Activated naive CD8-positive, alpha-beta T cell (primary cell): Measurements from ENCODE around the gene SLC35A2.

Experiments used
- H3K27ac Mint-ChIP-seq: one replicate; pipeline ENCODE4 v1.8.0; 2021; ENCODE audit warnings: mixed read lengths
- H3K27me3 Mint-ChIP-seq: one replicate; pipeline ENCODE4 v1.8.0; 2021; ENCODE audit warnings: mixed read lengths
- H3K36me3 Mint-ChIP-seq: one replicate; pipeline ENCODE4 v1.8.0; 2021; ENCODE audit warnings: mixed read lengths
- H3K4me1 Mint-ChIP-seq: one replicate; pipeline ENCODE4 v1.8.0; 2021; ENCODE audit warnings: low read depth, mixed read lengths
- H3K4me3 Mint-ChIP-seq: one replicate; pipeline ENCODE4 v1.8.0; 2021; ENCODE audit warnings: mild to moderate bottlenecking, mixed read lengths
- H3K9me3 Mint-ChIP-seq: one replicate; pipeline ENCODE4 v1.8.0; 2021; ENCODE audit warnings: low read depth, mixed read lengths

SLC35A2 gene

GRCh38 chrX:48937054-48937907 lies 25.8 kb upstream of the SLC35A2 start:
- H3K27me3 Mint-ChIP-seq: no peaks in the 10 kb centered on the region
- H3K4me3 Mint-ChIP-seq: peak overlapping the region; percentile 87
- H3K9me3 Mint-ChIP-seq: no peaks in the 10 kb centered on the region
- peaks cover 15% of the 10 kb centered on the region for H3K36me3 Mint-ChIP-seq
- H3K27ac Mint-ChIP-seq: peak overlapping the region; percentile 98
- peaks cover 79% of the 10 kb centered on the region for H3K4me1 Mint-ChIP-seq

DNA sequence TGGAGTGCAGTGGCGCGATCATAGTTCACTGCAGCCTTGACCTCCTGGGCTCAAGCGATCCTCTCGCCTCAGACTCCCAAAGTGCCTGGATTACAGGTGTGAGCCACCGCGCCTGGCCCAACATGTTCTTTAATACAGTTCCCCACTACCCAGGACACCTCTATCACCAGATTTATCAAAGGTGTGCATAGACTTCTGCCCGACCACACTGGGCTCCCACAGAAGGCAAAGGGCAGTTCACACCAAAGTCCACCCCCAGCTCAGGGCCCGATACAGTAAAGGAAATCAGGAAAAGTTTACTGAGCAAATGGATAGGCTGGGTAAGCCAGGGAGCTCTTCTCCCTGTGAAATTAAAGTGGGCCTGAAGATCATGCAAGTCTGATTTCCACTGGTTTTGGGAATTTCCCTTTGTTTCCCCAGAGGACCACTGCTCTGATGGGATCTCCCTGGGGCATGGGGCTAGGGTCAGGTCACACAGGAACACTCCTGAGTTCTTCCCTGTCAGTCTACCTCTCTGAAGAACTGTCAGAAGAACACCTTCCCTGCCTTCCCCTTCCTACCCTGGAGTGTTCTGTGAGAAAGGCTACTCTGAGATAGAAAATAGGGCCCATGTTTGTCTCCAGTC lies 25.1 kb upstream of the SLC35A2 start:
- Mint-ChIP-seq H3K27me3 (no peaks in the 10 kb centered on the region), H3K9me3 (no peaks in the 10 kb centered on the region), H3K27ac (peak overlapping the region; percentile 98), H3K36me3 (peaks cover 13% of the 10 kb centered on the region), H3K4me1 (peaks cover 72% of the 10 kb centered on the region), H3K4me3 (peak overlapping the region; percentile 87)

DNA sequence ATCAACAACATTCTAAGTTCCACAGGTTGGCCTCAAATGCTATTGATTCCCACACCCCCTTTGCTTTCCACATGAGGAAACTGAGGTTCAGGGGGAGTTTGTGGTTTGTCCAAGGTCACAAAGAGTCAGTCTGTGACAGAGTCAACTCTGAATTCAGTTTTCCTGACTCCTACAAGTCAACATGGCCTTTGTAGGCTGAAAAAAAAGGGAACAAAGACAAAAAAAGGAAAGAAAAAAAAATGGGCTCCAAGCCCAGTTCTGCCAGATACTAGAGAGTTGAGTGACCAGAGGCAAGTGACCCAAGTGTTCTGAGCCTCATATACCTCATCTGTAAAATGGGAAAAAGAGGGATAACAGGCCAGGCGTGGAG lies 23.8 kb upstream of the SLC35A2 start:
- Mint-ChIP-seq H3K27me3 (no peaks in the 10 kb centered on the region), H3K27ac (peak overlapping the region; percentile 98), H3K4me1 (peaks cover 66% of the 10 kb centered on the region), H3K4me3 (peak overlapping the region; percentile 58), H3K9me3 (no peaks in the 10 kb centered on the region), H3K36me3 (peaks cover 12% of the 10 kb centered on the region)

GRCh38 chrX:48934581-48935300 lies 23.3 kb upstream of the SLC35A2 start:
- Mint-ChIP-seq H3K4me1 (peaks cover 63% of the 10 kb centered on the region), H3K36me3 (peaks cover 15% of the 10 kb centered on the region), H3K27ac (peak overlapping the region; percentile 98), H3K27me3 (no peaks in the 10 kb centered on the region), H3K9me3 (no peaks in the 10 kb centered on the region), H3K4me3 (peak overlapping the region; percentile 58)

GRCh38 chrX:48933757-48934156 lies 22.3 kb upstream of the SLC35A2 start:
- peaks cover 53% of the 10 kb centered on the region for H3K4me1 Mint-ChIP-seq

DNA sequence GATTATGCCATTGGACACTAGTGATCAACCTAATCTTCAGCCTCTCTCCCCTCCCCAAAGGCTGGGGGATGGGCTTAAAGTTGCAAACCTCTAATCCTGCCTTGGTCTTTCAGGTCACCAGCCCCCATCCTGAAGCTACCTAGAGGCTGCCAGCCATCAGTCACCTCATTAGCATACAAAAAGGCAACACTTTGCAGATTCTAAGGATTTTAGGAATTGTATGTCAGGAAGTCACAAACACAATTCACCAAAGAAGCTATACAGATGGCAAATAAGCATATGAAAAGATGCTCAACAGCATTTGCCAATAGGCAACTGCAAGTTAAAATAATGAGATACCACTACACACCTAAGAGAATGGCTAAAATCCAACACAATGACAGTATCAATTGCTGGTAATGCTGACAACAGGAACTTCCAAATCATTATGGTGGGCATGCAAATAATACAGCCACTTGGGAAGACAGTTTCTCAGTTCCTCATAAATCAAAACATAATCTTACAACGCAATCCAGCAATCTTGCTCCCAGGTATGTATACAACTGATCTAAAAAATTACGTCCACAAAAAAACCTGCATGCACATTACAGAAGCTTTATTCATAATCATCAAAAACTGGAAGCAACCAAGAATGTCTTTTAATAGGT lies 16.4 kb upstream of the SLC35A2 start:
- Mint-ChIP-seq H3K27me3 (no peaks in the 10 kb centered on the region), H3K36me3 (peaks cover 6% of the 10 kb centered on the region), H3K27ac (peak overlapping the region; percentile 50), H3K9me3 (no peaks in the 10 kb centered on the region), H3K4me3 (no peak overlapping the region), H3K4me1 (peaks cover 27% of the 10 kb centered on the region)

More at GRCh38 chrX:48933757-48934156, 22.3 kb upstream of the SLC35A2 start:
- Mint-ChIP-seq H3K27me3 (no peaks in the 10 kb centered on the region), H3K27ac (peak overlapping the region; percentile 98), H3K9me3 (no peaks in the 10 kb centered on the region), H3K36me3 (peaks cover 15% of the 10 kb centered on the region), H3K4me3 (peak overlapping the region; percentile 51)

DNA sequence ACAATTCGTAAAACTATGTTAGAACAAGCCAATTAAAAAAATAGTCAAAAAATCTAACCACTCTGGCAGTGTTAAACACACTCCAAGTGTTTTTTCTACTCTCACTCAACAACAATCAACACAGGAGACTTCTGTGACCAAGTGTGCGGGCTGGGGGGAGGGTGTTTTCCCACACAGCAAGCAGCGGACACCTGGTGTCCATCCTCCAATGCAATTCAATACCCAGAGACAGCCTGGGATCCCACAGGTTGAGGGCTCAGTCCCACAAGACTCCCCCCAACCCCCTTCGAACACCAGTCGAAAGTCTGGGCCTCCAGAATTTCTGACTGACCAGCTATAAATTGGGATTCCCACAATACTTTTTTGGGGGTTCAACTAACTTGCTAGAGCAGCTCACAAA lies 15.7 kb upstream of the SLC35A2 start:
- H3K4me1 Mint-ChIP-seq: peaks cover 30% of the 10 kb centered on the region
- H3K36me3 Mint-ChIP-seq: peaks cover 5% of the 10 kb centered on the region
- no peak overlapping the region for H3K4me3 Mint-ChIP-seq
- peak overlapping the region; percentile 1 for H3K27ac Mint-ChIP-seq
- H3K9me3 Mint-ChIP-seq: no peaks in the 10 kb centered on the region
- H3K27me3 Mint-ChIP-seq: no peaks in the 10 kb centered on the region

GRCh38 chrX:48924270-48924669 lies 12.8 kb upstream of the SLC35A2 start:
- Mint-ChIP-seq H3K9me3 (no peaks in the 10 kb centered on the region), H3K27me3 (no peaks in the 10 kb centered on the region), H3K4me3 (peak overlapping the region; percentile 15), H3K4me1 (peaks cover 48% of the 10 kb centered on the region), H3K36me3 (peaks cover 3% of the 10 kb centered on the region), H3K27ac (peak overlapping the region; percentile 86)

DNA sequence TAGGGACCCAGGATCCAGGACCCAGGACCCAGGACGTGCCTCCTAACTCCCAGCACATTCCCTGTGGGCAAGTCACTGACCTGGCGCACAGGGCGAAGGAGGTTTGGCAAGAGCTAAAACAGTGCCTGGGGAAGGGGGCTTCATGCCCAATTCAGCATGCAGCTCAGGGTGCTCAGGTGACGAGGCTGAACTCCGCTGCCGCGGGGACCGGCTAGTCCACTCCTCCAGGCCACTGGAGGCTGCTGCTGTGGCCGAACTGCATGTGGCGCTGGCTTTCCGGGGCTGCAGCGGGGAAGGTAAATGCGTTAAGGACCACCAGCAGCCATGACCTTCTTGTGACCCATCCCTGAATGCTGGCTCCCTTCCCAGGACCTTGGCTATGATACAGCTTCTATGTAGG lies 12.3 kb upstream of the SLC35A2 start:
- H3K36me3 Mint-ChIP-seq: peaks cover 3% of the 10 kb centered on the region
- H3K27me3 Mint-ChIP-seq: no peaks in the 10 kb centered on the region
- H3K4me1 Mint-ChIP-seq: peaks cover 50% of the 10 kb centered on the region
- H3K27ac Mint-ChIP-seq: peak overlapping the region; percentile 87
- H3K4me3 Mint-ChIP-seq: peak overlapping the region; percentile 15
- no peaks in the 10 kb centered on the region for H3K9me3 Mint-ChIP-seq

- Mint-ChIP-seq H3K27ac (peak overlapping the region; percentile 99), H3K4me3 (peak overlapping the region; percentile 97), H3K36me3 (peaks cover 5% of the 10 kb centered on the region), H3K9me3 (no peaks in the 10 kb centered on the region), H3K27me3 (no peaks in the 10 kb centered on the region), H3K4me1 (peaks cover 50% of the 10 kb centered on the region)
Observed at GRCh38 chrX:48920718-48921104, 9.3 kb upstream of the SLC35A2 start.

DNA sequence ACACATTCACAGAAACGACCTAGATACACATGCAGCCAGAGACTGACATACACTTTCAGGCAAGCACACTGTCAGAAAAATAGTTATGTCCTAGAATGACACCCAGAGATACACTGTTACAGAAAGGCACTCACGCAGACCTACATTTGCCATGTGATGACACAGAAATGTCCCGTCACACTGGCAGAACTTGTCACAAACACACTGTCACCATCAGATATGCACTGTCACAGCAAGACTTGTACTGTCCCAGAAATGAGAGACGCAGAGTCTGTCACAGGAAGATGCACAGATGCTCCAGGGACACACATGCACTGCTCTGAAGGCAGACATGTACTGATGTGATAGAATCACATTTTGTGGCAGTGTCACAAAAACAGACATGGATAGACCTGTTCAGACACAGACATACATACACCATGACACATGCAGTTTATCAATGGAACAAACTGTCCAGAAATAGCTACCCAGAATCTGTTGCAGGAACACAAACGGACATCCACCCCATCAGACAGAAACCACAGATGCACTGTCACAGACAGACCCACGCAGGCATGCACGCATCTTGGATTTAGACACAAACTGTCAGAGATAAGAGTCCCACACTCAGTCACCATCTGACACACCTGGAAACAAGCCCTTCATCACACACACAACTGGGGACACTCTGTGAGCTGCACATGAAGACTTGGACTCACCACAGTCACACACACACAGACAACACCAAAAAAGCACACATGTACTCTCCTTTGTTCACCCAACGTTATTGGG lies 8.7 kb upstream of the SLC35A2 start:
- H3K4me1 Mint-ChIP-seq: peaks cover 47% of the 10 kb centered on the region
- peaks cover 2% of the 10 kb centered on the region for H3K36me3 Mint-ChIP-seq
- no peaks in the 10 kb centered on the region for H3K9me3 Mint-ChIP-seq
- peak overlapping the region; percentile 97 for H3K4me3 Mint-ChIP-seq
- no peaks in the 10 kb centered on the region for H3K27me3 Mint-ChIP-seq
- H3K27ac Mint-ChIP-seq: peak overlapping the region; percentile 99

DNA sequence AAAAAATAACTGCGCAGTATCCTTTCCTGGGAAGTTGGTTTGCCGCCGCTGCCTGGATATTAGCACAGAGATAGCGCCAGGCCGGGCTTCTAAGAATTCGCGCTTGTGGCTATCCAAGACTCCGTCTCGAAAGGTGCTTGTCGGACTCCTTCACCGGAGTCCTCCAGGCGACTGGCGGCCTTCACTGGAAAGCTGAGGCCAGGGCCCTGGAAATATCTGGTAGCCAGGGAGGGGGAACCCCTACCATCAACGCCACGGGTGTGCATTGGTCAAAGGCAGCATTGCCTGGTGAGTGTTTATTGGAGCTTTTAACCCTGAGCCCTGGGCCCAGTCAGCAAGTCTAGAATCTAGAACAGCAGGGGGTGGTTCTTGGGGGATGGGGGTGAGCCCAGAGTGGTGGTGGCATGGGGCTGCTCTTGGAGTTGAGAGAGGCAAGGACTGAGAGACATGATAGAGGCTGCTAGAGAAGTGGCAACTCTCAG lies 8.0 kb upstream of the SLC35A2 start:
- Mint-ChIP-seq H3K36me3 (peaks cover 2% of the 10 kb centered on the region), H3K4me3 (peak overlapping the region; percentile 97), H3K27me3 (no peaks in the 10 kb centered on the region), H3K9me3 (no peaks in the 10 kb centered on the region), H3K4me1 (peaks cover 51% of the 10 kb centered on the region), H3K27ac (peak overlapping the region; percentile 99)

DNA sequence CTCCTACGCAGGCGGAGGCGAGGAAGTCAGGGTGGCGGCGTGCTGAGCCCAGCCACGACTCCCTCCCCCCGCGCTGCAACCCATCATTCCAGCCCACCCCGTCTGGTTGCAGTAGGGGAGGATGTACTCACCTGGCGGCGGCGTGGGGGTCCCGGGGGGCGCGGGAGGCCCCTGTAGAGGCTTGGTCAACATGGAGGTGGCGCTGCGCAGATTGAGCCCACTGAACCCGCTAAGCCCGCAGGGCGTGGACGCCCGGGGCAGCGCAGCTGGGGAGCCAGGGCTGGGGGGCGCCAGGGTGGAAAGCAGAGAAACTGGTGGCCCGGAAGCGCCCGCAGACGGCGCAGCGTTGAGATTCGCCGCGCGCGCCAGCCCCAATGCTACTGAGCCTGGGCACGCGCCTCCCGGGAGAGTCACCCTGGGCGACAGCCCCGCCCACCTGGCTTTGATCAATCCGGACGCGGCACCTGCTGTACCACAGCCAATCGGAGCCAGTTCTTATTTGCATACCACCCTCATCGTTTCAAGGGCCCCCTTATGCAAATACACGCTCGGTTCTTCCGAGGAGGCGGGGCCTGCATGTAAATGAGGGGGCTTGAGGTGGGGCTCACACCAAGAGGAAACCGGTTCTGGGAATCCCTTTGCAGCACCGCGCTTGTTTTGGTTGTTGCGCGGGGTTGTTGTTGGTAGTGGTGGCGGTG lies 7.3 kb upstream of the SLC35A2 start, which contains the start of gene PIM2:
Gene PIM2 (minus strand): TSS at position 382 of the 698 bp plus-strand sequence. CDS start 190 bp downstream, at position 192.
- Mint-ChIP-seq H3K4me1 (peaks cover 51% of the 10 kb centered on the region), H3K27ac (peak within 1 kb of the TSS; percentile 99), H3K27me3 (no peaks in the 10 kb centered on the region), H3K9me3 (no peaks in the 10 kb centered on the region), H3K36me3 (peaks cover 2% of the 10 kb centered on the region), H3K4me3 (peak within 1 kb of the TSS; percentile 97)
